ENCODE data around the gene TOGARAM1. TPM values are rescaled to one million over a fixed set of nuclear protein-coding genes. Genes with fewer than 3 reads are reported as not detected.

Gene TOGARAM1
- polyA plus RNA-seq, 1 experiment, result 13.2 TPM

- POLR2A ChIA-PET, result no interaction called here
Observed at GRCh38 chr14:45118594-45118993, 156.6 kb downstream of the TOGARAM1 start.

GRCh38 chr14:45120096-45120495 is 158.1 kb downstream of the TOGARAM1 start:
- CTCF ChIA-PET, result no interaction called here
- POLR2A ChIA-PET, result no interaction called here
- Histone ChIP-seq H3K4me3 (ENCODE audit: low read depth, low read length) (no peak overlapping the region), H3K27ac (ENCODE audit: low read depth, low read length) (no peak overlapping the region), H3K9me3 (ENCODE audit: control insufficient read depth, insufficient read depth, low read length) (no peaks in the 10 kb centered on the region), H3K27me3 (ENCODE audit: control insufficient read depth, insufficient read depth, low read length) (no peaks in the 10 kb centered on the region)
- no peak for DNase-seq (ENCODE audit: low read depth, low spot score)
- no peak for TF ChIP-seq CTCF (IDR thresholded peaks at IDR 0.05; ENCODE audit: low read depth, low read length)

More at GRCh38 chr14:45118594-45118993, 156.6 kb downstream of the TOGARAM1 start:
- TF ChIP-seq CTCF (IDR thresholded peaks at IDR 0.05; ENCODE audit: low read depth, low read length), result no peak
- no peak for DNase-seq (ENCODE audit: low read depth, low spot score)
- no peak overlapping the region for H3K4me3 ChIP-seq (ENCODE audit: low read depth, low read length)
- H3K9me3 ChIP-seq (ENCODE audit: control insufficient read depth, insufficient read depth, low read length), result no peaks in the 10 kb centered on the region
- H3K27ac ChIP-seq (ENCODE audit: low read depth, low read length), result no peak overlapping the region
- CTCF ChIA-PET, result no interaction called here
- no peaks in the 10 kb centered on the region for H3K27me3 ChIP-seq (ENCODE audit: control insufficient read depth, insufficient read depth, low read length)

DNA sequence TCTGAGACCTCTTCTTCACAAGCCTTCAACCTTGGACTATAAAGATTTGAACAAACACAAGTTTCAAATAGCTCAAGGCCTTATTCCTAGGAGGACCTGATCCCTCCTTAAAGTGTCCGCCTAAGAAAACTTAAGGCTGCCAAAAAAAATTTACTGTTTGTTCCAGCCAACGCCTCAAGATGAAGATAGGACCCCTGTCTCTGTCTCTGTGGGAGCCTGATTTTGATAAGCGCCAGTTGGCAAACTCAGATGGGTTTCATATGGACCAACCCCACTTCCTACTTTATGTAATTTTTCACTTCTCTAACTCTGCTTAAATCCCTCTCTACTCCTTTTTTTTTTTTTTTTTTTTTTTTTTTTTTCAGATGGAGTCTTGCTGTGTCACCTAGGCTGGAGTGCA is 161.3 kb downstream of the TOGARAM1 start:
- no peak for TF ChIP-seq CTCF (IDR thresholded peaks at IDR 0.05; ENCODE audit: low read depth, low read length)
- POLR2A ChIA-PET, result interaction anchor here (0.6 kb wide), 1 partner anchor 162 kb away, joined by 4 read pairs; no protein-coding TSS in a partner anchor
- no peak for DNase-seq (ENCODE audit: low read depth, low spot score)
- H3K9me3 ChIP-seq (ENCODE audit: control insufficient read depth, insufficient read depth, low read length), result no peaks in the 10 kb centered on the region
- no peak overlapping the region for H3K4me3 ChIP-seq (ENCODE audit: low read depth, low read length)
- H3K27me3 ChIP-seq (ENCODE audit: control insufficient read depth, insufficient read depth, low read length), result no peaks in the 10 kb centered on the region
- CTCF ChIA-PET, result no interaction called here
- H3K27ac ChIP-seq (ENCODE audit: low read depth, low read length), result no peak overlapping the region

Small RNA genes within 50 kb of the gene (small RNA-seq; reads per million reads assigned to genes)
- gene RF00151 (ENCODE audit: insufficient read length, low read depth) (not detected), gene SNORD127 (ENCODE audit: insufficient read length, low read depth) (933 reads per million, percentile 96 among the genes with 10 or more reads in this experiment)

Other genes with a start within 250 kb of the TOGARAM1 start
- 4.8 and 5.9 TPM in 2 replicates for gene KLHL28, start 243 bp upstream of the TOGARAM1 start, polyA plus RNA-seq (2011; rRNA removed)
- 33.0 and 48.6 TPM in 2 replicates for gene PRPF39, start 121.9 kb downstream of the TOGARAM1 start, polyA plus RNA-seq (2011; rRNA removed)
- 55.3 and 105 TPM in 2 replicates for gene FKBP3, start 172.3 kb downstream of the TOGARAM1 start, polyA plus RNA-seq (2011; rRNA removed)
- 1.5 and 2.8 TPM in 2 replicates for gene FANCM, start 173.7 kb downstream of the TOGARAM1 start, polyA plus RNA-seq (2011; rRNA removed)

Data from AG04450 (cell line).